GM12891 (cell line): ENCODE data around the gene MOGAT3.

ENCODE experiments used
- POLR2A ChIP-seq: IDR thresholded peaks from 2 replicates; pipeline ENCODE4 v1.6.1; 2011; ENCODE audit warnings: low read depth, low read length, control low read depth
- POLR2AphosphoS5 ChIP-seq: IDR thresholded peaks from 2 replicates; pipeline ENCODE4 v1.6.1; 2011; ENCODE audit warnings: low read depth, low read length, control low read depth
- SPI1 ChIP-seq: IDR thresholded peaks from 2 replicates; pipeline ENCODE4 v1.6.1; 2011; ENCODE audit warnings: low read depth, low read length, control low read depth
- TAF1 ChIP-seq: IDR thresholded peaks from 2 replicates; pipeline ENCODE4 v1.6.1; 2011; ENCODE audit warnings: low read depth, low read length, control low read depth

- TF ChIP-seq POLR2AphosphoS5 (no peak), POLR2A (no peak), TAF1 (no peak), SPI1 (no peak)
Measured at GRCh38 chr7:101248276-101248675, 47.4 kb upstream of the MOGAT3 start.
